GM21381 (cell line): ENCODE measurements around the gene RERE.

Experiments
- ATAC-seq: cut with Tn5 transposase; IDR thresholded peaks from one replicate; pipeline ENCODE4 v1.9.1; 2021; ENCODE audit warnings: mild to moderate bottlenecking, moderate library complexity; ENCODE audit not compliant: unreplicated experiment

Gene RERE

DNA sequence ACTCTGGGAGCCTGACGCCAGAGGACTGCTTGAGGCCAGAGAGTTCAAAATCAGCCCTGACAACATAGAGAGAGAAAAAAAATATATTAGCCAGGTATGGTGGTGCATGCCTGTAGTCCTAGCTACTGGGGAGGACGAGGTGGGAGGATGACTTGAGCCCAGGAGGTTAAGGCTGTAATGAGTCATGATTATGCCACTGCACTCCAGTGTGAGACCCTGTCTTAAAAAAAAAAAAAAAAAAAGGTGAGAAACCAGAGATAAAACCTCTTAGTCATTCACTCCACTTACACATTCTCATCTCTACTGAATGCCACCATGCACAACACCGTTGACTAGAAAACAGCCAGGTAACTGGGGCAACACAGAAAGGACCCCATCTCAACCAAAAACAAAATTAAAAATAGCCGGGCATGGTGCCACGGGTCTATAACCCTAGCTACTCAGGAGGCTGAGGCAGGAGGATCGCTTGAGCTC, 321.5 kb downstream of the RERE start:
- ATAC-seq, result peak; percentile 33

DNA sequence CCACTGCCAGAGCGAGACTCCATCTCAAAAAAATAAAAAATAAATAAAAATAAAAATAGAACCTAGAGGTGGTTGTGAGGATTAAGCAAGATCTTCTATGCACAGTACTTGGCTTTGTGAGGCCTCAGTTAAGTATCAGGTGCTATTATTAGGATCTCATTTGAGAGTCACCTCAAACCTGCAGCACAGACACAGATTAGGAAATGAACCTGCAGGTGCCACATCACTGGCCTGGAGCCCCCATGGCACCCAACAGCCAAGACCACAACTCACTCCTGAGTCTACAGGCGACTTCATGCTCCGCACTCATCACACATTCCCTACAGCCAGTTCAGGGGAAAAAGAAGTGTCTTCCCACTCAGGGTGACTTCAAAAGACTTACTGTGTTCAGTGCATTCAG, 322.8 kb downstream of the RERE start:
- no peak for ATAC-seq

DNA sequence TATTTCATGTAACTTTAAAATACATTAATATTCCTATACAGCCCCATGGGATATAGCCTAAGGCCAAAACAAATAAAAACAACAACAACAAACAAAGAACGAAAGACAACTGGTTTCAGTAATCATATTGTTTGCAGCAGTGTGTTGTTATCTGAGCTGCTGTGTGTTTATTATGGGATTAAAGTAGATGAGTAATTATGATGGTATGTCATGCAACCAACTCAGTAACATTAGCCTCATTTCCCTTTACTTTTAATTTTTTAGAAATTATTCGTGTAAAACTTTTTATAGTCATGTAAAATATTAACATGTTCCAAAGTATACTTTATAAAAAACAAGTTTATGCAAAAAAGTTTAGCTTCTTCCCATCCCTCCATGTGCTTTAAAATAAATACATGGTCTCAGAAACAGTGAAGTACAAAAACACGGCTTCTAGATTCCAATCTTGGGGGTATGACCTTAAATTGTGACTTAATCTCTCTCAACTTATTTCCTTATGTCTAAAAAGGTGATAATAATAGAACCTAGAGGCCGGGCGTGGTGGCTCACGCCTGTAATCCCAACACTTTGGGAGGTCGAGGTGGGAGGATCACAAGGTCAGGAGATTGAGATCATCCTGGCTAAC, 323.4 kb downstream of the RERE start:
- no peak for ATAC-seq

DNA sequence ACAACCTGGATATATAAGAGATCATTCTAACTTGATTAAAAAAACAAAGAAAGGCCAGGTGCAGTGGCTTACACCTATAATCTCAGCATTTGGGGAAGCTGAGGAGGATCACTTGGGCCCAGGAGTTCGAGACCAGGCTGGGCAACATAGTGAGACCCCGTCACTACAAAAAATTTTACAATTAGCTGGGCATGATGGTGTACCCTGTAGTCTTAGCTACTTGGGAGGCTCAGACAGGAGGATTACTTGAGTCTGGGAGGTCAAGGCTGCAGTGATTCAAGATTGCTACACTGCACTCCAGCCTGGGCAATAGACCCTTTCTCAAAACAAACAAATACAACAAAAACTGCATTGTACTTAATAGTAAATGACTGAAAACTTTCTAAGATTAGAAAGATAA, 330.2 kb downstream of the RERE start:
- no peak for ATAC-seq

DNA sequence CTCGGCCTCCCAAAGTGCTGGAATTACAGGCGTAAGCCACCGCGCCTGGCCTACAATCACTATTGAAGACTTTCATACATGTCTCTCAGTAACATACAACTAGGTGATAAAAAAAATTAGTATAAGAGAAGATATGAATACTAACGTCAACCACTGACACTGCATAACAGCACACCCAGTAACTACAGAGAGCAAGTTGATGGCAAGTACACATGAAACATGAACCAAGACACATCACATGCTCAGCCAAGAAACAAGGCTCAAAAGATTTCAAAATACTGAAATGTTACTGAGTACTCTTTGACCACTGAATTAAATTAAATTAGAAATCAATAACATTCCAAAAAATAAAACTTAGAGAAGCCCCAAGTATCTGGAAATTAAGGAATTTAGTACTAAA, 331.4 kb downstream of the RERE start:
- ATAC-seq, result no peak

DNA sequence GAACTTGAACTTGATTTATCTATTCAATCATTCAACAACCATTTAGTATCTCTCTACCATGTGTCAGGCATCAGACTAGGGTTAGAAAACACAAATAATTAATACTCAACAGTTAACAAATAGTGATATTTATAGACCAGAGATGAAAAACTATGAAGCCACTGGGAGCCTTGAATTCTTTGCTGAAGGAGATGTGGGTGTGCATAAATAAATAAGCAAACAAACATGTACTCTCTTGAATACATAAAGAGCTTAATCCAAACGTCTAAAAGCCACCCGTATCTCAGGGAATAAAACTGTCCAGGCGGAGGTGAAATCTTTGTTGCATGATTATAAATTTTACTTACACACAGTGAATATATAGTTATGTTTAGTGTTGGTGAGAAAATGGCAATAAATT, 333.9 kb downstream of the RERE start:
- ATAC-seq, result no peak

DNA sequence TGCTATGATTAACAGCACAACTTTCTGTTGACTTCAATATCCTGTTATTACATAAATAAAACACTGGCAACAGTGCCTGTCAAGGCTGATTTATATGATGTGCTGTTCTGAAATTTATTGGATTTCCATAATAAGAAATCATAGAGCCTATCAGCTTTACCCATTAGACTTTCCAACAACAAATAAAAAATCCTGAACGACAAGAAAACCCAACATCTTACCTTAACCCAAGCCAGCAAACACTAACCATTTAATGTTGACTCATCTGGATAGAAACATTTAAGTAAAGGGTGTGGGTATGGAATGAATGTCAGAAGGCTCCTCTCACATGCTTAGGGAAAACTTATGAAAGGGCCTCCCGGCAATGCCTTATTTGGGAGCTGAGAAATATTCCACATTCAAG, 334.5 kb downstream of the RERE start:
- no peak for ATAC-seq

DNA sequence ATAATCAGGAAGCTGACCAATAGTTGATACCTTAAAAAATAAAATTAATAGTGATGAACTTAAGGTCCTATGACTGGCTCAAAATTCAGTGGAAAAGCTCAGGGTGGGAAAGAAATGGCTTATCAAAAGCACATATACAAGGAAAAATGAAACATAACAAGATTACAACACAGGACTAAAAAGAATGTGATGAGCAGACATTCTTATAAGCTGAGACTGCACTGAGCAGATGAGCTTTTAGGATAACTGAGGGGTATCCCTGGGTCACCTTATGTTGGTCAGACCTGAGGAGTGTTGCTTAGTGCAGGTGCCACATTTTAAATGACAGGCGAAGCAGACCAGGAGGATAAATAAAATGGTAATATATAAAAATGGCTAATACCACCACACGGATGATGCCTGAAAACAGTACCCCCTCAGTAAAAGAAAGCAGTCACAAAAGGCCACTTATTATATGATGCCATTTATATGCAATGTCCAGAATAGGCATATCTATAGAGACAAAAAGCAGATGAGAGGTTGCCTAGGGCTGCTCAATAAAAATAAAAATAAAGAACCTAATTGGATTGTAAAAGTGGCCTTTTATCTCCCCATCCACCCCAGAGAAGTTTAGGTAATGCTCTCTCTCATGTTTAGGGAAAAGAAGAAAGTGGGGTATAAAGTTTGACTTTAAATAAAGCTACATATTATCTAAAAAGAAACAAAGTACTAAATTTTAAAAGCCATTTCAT, 335.6 kb downstream of the RERE start:
- no peak for ATAC-seq

DNA sequence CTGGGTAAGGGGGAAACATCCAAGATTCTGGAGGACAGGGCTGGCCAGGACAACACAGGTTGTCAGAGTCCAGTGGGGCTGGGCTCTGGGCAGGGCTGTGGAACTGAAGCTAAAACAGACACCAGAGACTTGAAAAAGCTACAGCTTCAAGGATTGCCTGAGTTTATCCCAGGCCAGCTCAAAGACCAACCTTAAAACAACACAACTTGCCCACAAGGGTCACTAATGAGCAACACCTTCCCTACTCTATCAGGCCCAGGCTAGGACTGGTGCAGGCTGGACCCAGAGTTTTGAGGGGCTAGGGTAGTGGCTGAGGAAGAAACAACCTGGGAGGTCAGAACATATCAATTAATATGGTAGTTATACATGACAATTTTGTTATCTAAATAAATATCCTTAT, 338.9 kb downstream of the RERE start:
- no peak for ATAC-seq

DNA sequence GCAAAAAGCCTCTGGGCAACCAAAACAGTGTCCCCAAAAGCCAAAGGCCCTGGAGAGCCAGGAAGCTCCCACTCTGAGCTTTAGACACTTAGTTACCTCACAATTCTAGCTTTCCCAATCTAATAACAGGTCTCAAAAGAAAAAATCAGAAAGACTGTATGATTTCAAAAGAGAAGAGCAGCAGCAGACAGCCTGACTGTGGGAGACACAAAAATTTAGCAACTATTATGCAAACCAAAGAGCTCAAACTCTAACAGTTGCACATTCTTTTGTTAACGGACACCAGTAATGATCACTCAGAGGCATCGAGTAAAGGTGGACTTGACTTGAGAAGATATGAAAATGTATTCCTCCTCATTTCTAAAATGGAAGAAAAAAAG, 339.5 kb downstream of the RERE start:
- no peak for ATAC-seq

DNA sequence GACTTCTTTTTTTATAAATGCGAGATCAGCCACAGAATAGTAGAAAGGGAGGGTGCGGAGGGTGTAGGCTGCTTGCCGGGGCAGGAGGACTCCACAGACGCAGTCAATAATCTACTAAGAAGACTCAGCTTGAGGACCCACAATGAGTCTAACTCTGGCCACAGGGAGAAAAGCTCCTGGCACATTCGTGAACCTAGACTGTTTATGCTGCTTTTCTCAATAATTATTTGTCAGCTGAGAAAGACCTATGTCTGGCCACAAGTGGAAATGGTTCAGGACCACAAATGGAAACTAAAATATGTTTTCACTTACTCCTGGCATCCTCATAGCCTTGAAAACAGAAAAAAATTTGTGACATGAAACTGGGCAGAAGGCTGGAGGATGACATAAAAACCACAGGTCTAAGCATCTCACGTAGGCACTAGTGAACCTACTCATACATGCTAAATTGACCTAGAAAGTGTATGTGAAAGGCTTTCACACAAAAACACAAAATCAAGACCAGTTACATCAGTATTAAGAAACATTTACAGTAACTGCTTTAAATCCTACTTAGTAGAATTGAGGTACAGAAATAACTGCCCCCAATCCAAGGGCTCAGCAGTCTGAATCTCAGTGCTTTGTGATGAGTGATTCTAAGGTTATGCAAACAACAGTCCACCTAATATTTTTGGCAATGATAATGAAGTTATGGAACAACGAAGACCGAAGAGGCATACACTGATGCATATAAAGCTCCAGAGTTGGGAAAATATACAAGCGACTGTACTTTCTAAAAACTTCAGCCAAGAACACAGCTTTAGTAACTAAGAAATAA, 340.1 kb downstream of the RERE start:
- peak; percentile 76 for ATAC-seq

DNA sequence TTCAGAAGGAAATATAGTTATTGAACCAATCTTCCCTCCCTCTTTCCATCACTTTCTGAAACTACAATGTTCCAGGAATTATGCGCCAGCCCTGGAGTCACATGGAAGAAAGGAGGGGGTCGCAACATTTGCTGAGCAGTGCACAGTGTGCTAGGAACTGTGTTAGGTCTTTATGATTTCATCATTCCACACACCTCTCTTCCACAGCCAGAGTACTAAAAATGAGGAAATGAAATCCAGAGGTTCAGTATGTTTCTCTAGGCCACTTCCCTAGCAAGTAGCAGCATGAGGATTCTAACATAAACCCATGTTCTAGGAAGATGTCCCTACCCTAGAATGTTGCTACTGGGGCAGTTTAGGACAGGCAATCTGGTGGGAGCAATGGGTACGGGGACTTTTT, 341.4 kb downstream of the RERE start:
- ATAC-seq, result no peak

DNA sequence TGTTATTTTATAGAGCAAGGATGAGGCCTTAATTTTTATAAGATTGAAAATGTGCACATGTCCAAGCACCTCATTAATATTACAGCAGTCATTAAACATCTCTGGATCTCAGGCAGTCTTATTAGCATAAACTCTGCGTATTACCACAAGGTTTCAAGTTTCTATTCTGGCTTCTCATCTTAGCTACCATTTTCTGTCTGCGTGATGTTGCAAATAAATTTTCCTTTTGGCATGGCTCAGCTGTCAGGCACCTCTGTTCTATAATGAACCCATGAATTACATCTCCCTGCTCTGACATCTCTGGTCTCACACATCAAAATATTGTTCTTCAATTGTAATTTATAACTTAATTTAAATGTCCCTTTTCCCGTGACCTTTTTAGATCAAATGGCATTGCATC, 343.1 kb downstream of the RERE start:
- ATAC-seq, result no peak

DNA sequence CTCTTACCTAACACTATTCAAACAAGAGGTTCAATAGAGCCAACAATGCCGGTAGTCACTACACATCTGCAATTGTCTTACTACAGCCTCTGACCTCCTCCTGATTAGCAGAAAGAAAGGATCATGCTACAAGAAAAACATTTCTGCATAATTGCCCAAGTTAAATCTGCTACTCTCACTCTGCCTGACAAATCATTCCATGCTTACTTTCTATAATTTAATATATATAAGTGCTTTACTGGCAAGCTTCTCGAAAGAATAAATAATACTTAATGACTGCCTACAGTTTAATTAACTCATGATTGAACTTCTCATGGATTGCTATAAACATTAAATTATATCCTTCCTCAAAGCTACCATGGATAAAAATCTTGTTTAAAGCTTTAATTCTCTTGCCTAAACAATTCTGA, 343.5 kb downstream of the RERE start:
- no peak for ATAC-seq

DNA sequence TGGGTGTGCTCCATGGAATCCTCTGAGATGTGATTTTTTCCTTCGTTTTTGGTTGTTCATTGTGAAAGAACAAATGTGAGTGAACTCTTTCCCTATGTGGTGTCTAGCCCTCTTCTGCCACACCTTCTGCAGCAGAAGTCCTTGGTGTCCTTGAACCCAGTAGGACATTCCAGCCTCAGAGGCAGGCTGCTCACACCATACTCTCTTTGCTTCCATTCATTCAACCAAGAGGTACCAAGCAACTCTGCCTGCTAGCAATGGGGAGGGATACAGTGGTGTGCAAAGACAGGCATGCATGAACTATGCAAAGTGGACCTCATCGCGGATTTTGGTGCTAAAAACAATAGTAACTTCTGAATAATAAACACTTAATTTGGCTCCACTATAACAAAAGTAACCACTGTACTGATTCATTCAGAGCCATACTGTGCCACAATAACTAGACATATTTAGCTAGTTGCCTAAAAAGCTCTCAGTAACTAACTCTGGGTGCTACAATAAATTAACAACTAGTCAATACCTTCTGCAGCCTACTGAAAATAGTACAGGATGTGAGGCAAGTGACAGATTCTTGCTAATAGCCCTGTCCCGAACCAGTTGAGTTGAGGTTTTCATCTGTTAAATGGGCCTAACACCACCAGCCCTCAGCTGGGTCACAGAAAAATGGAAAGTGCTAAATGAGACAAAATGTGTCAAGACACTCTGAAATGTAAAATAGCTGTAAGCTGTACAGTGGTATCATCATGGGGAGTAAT, 344.1 kb downstream of the RERE start:
- ATAC-seq, result no peak

DNA sequence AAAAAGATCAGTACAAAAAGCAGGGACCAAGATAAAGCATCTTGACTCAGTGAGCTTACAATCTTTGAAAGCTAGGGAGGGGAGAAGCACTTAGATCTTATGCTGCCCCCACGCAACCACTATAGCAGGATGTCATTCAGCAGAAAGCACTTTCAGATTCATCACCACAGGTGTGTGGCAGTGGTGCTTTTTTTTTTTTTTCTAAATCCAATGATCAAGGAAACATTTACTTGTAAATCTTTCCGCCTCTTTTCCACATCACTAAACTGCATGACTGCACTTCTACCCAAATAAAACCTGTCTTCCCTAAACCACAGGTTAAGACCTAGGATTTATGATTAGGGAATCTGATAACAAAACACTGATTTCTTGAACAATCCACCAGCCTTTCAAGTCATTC, 344.8 kb downstream of the RERE start:
- no peak for ATAC-seq

DNA sequence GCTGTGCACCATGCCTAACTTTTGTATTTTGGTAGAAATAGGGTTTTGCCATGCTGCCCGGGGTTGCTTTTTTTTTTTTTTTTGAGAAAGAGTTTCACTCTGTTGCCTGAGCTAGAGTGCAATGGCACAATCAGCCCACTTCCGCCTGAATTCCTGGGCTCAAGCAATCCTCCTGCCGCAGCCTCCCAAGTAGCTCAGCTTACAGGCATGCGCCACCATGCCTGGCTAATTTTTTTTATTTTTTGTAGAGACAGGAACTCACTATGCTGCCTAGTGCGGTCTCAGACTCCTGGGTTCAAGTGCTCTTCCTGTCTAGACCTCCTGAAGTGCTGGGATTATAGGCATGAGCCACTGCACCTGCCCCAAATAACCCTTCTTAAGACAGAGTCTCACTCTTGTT, 346.0 kb downstream of the RERE start:
- ATAC-seq, result no peak

DNA sequence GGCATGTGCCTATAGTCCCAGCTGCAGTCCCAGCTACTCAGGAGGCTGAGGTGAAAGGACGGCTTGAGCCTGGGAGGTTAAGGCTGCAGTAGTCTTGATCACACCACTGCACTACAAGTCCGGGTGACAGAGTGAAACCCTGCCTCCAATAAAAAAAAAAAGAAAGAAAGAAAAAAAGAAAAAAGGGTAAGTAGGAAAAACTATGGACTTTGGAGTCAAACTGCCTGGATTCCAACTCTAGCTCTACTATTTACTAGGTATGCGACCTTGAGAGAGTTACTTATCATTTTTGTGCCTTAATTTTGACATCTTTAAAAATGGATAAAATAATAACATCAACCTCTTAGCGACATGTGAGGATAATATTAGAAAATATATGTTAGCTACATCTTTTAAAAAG, 348.7 kb downstream of the RERE start:
- ATAC-seq, result no peak

DNA sequence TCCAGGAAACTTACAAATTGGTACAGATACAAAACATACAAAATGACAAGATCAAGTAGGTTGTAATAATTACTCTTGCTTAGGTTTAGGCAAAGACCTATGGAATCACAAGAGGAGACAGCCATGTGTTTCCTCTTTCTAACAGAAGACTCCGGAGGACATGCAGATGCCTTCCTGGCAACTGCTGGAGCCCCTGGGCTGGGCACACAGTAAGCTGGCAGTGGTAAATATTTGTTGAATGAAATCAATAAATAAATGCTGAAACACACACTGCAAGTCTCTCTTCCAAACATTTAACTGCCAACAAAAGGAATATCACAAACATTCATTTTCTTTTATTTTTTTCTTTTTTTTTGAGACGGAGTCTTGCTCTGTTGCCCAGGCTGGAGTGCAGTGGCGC, 350.1 kb downstream of the RERE start:
- ATAC-seq, result no peak

DNA sequence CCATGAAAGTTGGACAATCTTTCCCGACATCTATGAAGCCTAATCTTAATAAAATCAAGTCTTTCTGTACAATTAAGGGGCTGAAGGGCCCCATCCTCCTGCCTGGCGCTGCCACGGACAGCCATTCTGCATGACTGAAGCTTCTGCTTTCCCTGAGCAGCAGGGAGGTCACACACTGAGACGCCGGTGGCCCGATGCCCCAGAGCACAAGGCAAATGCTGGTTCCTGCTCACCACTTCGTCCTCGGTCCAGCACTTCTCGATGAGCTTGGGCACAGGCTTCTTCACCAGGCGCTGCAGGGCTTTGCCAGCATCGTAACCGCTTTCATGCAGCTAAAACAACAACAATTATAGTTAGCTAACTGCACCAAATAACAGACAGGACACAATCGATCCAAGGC, 351.7 kb downstream of the RERE start:
- no peak for ATAC-seq

DNA sequence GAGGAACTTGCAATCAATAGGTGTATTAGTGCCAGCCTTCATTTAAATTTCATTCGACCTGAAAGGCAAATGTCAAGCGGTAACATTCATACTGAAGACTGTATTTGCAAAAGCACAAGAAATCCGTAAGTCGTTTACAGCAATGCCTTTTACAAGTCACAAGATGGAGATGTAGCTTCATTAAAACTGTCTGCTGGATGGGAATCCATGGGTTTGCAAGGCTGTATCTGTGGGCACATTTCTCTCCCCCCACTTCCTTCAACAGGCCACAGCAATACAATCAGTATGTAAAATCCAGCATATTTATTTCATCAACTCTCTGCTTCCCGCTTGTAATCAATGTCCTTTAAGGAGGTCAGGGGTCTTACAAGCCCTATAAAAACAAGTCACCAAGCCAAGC, 352.4 kb downstream of the RERE start:
- no peak for ATAC-seq
